Transverse colon (tissue), 4 donors: ENCODE results near the gene LRRC2. TPM values are rescaled to one million over a fixed set of nuclear protein-coding genes. Genes with fewer than 3 reads are reported as not detected.

Experiments
- DNase-seq: peaks from one replicate; pipeline ENCODE4 v3.0.0-alpha.2; 2019
- H3K27ac ChIP-seq, 4 donors: fragments of 200-600 bp; sonication (generic); 2 replicates each; pipeline ENCODE4 v1.5.1; 2016 to 2018; ENCODE audit warnings: inconsistent platforms in 4 of 4
- H3K27me3 ChIP-seq: fragments of 200-600 bp; sonication (generic); 2 replicates; pipeline ENCODE4 v1.5.1; 2017; ENCODE audit warnings: inconsistent platforms
- H3K36me3 ChIP-seq, 4 donors: fragments of 200-600 bp; sonication (generic); 2 replicates each; pipeline ENCODE4 v1.5.1; 2017 to 2019; ENCODE audit warnings: inconsistent platforms in 4 of 4
- H3K4me1 ChIP-seq, 4 donors: fragments of 200-600 bp; sonication (generic); 2 replicates each; pipeline ENCODE4 v1.5.1; 2017 to 2020; ENCODE audit warnings: inconsistent platforms in 4 of 4
- H3K4me3 ChIP-seq, 4 donors: fragments of 200-600 bp; sonication (generic); 1 replicate in 1 of 4; 2 replicates in 3 of 4; pipeline versions ENCODE4 v1.5.1 to v1.6.1; 2017 to 2019; ENCODE audit warnings: inconsistent platforms in 4 of 4
- H3K9me3 ChIP-seq, 2 donors: fragments of 200-600 bp; sonication (generic); 2 replicates each; pipeline ENCODE4 v1.5.1; 2017 to 2019; ENCODE audit warnings: inconsistent platforms in 2 of 2
- CTCF ChIP-seq, 5 experiments: fragments of 200-600 bp in 3 of 5; fragments of 450-650 bp in 2 of 5; sonication (generic) in 3 of 5; IDR thresholded peaks; 1 replicate in 2 of 5; 2 replicates in 3 of 5; pipeline ENCODE4 v1.5.1; 2016 to 2017; ENCODE audit warnings: antibody characterized with exemption in 5 of 5, inconsistent platforms in 3 of 5, mild to moderate bottlenecking in 2 of 5, moderate library complexity in 1 of 5
- EP300 ChIP-seq: sonication (generic); formaldehyde crosslinking; IDR thresholded peaks from one replicate; pipeline ENCODE4 v1.6.1; 2017; ENCODE audit warnings: antibody characterized with exemption, low read depth
- POLR2A ChIP-seq: fragments of 450-650 bp; IDR thresholded peaks from one replicate; pipeline ENCODE4 v1.6.1; 2016; ENCODE audit warnings: antibody characterized with exemption, mild to moderate bottlenecking, moderate library complexity
- POLR2AphosphoS5 ChIP-seq, 3 donors: sonication (generic); formaldehyde crosslinking; IDR thresholded peaks; one replicate each; pipeline ENCODE4 v1.6.1; 2016; ENCODE audit warnings: antibody characterized with exemption in 3 of 3
- WGBS, 2 donors: methylation state at CpG; one replicate each; pipeline ENCODE4 v1.1.5; 2018; ENCODE audit warnings: low coverage in 1 of 2; 5-methylcytosine and 5-hydroxymethylcytosine counted together
- in situ Hi-C, 4 donors: fragments of 200-750 bp; cut with MboI; loops; one replicate each; pipeline versions ENCODE4 v1.15.0 to v1.15.1; 2017; ENCODE audit warnings: low sequenced_read_pairs in 3 of 4, low pct_ligation_motif_present in 1 of 4, low pct_unique_long_range_greater_than_20kb in 1 of 4
- intact Hi-C: fragments of 100-400 bp; cut with DNase I; formaldehyde crosslinking; loops from one replicate; pipeline ENCODE4 v1.15.1; 2023; ENCODE audit warnings: low total_unique reads
- total RNA-seq, 4 donors: library from RNA; depleted of rRNA; stranded (reverse); fragments of >200 nt; gene quantifications; one replicate each; pipeline ENCODE4 v1.1.0, GENCODE V29; 2016

LRRC2 gene
- total RNA-seq, 4 donors from 2014 or later, result 1.00 to 2.0 (median 1.6) TPM; not detected in 1

DNA sequence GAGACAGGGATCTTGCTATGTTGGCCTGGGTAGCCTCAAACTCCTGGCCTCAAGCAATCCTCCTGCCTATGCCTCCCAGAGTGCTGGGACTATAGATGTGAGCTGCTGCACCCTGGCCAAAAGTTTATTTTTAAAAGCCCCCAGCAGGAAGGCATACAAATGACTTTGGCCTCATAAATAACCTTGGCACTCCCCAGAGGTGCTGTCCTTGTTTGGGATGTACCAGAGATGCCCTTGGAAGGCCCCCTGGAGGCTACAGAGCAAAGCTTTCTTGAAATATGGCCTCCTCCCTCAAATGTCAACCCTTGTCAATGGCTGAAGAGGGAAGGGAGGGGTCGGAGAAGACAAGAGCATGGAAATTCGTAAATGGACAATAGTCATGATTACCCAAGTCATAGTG lies 82.3 kb downstream of the LRRC2 start:
- H3K27ac ChIP-seq, result no peak overlapping the region
- H3K9me3 ChIP-seq, result no peaks in the 10 kb centered on the region
- 60 to 85% methylated on average over 2 of the region's 2 CpGs for WGBS, 2 donors
- no peaks in the 10 kb centered on the region for H3K27me3 ChIP-seq
- intact Hi-C loops (no loop called here), in situ Hi-C loops (loop anchor here in 3 of 4 donors (10.0 kb wide), 2 partner anchors 151 to 161 kb away; no protein-coding TSS in a partner anchor)
- H3K36me3 ChIP-seq, result no peaks in the 10 kb centered on the region
- DNase-seq, result no peak
- no peak overlapping the region for H3K4me3 ChIP-seq
- H3K4me1 ChIP-seq, result peaks cover 0 to 11% (median 2%) of the 10 kb centered on the region in 4 donors
- TF ChIP-seq EP300 (no peak), CTCF (IDR thresholded peaks at IDR 0.05) (no peak), POLR2AphosphoS5 (IDR thresholded peaks at IDR 0.05) (no peak), POLR2A (no peak)

GRCh38 chr3:46482632-46483350 lies 83.3 kb downstream of the LRRC2 start:
- Histone ChIP-seq H3K27me3 (no peaks in the 10 kb centered on the region), H3K4me1 (peaks cover 0 to 7% (median 0%) of the 10 kb centered on the region in 4 donors), H3K27ac (no peak overlapping the region), H3K9me3 (no peaks in the 10 kb centered on the region), H3K36me3 (no peaks in the 10 kb centered on the region), H3K4me3 (no peak overlapping the region)
- no peak for TF ChIP-seq EP300
- no peak for TF ChIP-seq POLR2AphosphoS5 (IDR thresholded peaks at IDR 0.05)
- TF ChIP-seq POLR2A, result no peak
- TF ChIP-seq CTCF (IDR thresholded peaks at IDR 0.05), result no peak
- no peak for DNase-seq
- intact Hi-C loops, result no loop called here
- in situ Hi-C loops, result loop anchor here in 3 of 4 donors (10.0 kb wide), 2 partner anchors 152 to 162 kb away; no protein-coding TSS in a partner anchor
- WGBS, 2 donors, result 91% methylated on average over 1 of the region's 1 CpG; no CpG with 5 or more reads in 1 of the 2 donors

- peaks cover 0 to 7% (median 0%) of the 10 kb centered on the region in 4 donors for H3K4me1 ChIP-seq
- 80 to 93% methylated on average over 4 of the region's 4 CpGs for WGBS, 2 donors
- intact Hi-C loops (no loop called here), in situ Hi-C loops (loop anchor here in 3 of 4 donors (10.0 kb wide), 2 partner anchors 153 to 163 kb away; no protein-coding TSS in a partner anchor)
- no peak for DNase-seq
- H3K36me3 ChIP-seq, result no peaks in the 10 kb centered on the region
- TF ChIP-seq POLR2A (no peak), CTCF (IDR thresholded peaks at IDR 0.05) (no peak), EP300 (no peak), POLR2AphosphoS5 (IDR thresholded peaks at IDR 0.05) (no peak)
- H3K27ac ChIP-seq, result no peak overlapping the region
- no peaks in the 10 kb centered on the region for H3K9me3 ChIP-seq
- no peak overlapping the region for H3K4me3 ChIP-seq
- no peaks in the 10 kb centered on the region for H3K27me3 ChIP-seq
These were observed 84.5 kb downstream of the LRRC2 start for GRCh38 chr3:46481636-46482035.

DNA sequence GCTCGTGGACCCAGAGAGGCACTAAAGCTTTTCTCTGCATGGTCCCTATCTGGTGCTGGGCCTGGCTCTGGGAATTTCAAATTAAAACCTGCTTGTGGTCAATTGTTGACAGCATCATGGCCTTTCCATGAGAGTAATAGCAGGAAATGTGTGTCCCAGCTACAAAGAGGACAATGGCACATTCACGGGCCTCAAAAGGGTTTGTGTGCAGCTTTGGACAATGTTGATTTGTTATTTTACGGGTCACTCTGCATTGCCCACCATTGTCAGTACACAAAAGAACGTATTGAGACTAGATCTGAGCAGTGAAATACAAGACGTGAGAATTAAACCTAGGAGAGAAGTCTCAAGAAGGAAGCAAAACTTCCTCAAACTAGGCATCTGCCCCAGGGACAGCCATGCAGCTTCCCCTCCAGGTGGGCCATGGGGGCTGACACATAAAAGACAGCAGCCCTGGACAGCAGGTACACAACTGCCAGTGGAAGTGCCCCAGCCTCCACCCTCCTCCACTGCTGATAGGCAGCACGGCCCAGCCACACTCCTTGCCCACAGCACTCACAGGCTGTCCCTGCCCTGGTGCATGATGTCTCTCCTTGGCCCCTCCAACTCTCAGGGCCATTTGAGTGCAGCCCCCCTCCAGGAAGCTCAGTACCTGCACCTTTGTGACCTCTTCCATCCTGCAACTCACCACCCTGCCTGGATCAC lies 85.5 kb downstream of the LRRC2 start:
- no peak overlapping the region for H3K27ac ChIP-seq
- no peaks in the 10 kb centered on the region for H3K27me3 ChIP-seq
- no peak for DNase-seq
- intact Hi-C loops, result no loop called here
- peaks cover 0 to 7% (median 0%) of the 10 kb centered on the region in 4 donors for H3K4me1 ChIP-seq
- TF ChIP-seq POLR2AphosphoS5 (IDR thresholded peaks at IDR 0.05) (no peak), CTCF (IDR thresholded peaks at IDR 0.05) (no peak), EP300 (no peak), POLR2A (no peak)
- no peak overlapping the region for H3K4me3 ChIP-seq
- 89% methylated on average over 6 of the region's 6 CpGs; no CpG with 5 or more reads in 1 of the 2 donors for WGBS, 2 donors
- H3K36me3 ChIP-seq, result no peaks in the 10 kb centered on the region
- H3K9me3 ChIP-seq, result no peaks in the 10 kb centered on the region
- in situ Hi-C loops, result loop anchor here in 3 of 4 donors (10.0 kb wide), 2 partner anchors 154 to 164 kb away; no protein-coding TSS in a partner anchor
